Measurements from ENCODE around the gene SIK3.
A peak's percentile ranks its signal among the peaks of the same experiment; 100 is the strongest.

The SIK3 gene

GRCh38 chr11:116935089-116935488 lies 163.1 kb downstream of the SIK3 start:
- DNase-seq (no peak), ATAC-seq (ENCODE audit: insufficient read depth, low read depth) (no peak)
- peaks cover 26% of the 10 kb centered on the region for H3K4me1 ChIP-seq (ENCODE audit: insufficient read depth, low read length)
- H3K4me3 ChIP-seq (ENCODE audit: low read depth in 1 of 2, low read length in 2 of 2) = no peak overlapping the region
- H3K4me2 ChIP-seq (ENCODE audit: insufficient read depth, low read length) = no peak overlapping the region
- no peaks in the 10 kb centered on the region for H3K9me3 ChIP-seq (ENCODE audit: insufficient read depth, low read length, severe bottlenecking)
- H3K79me2 ChIP-seq (ENCODE audit: insufficient read depth, low read length) = no peaks in the 10 kb centered on the region
- no peak overlapping the region for H3K27ac ChIP-seq (ENCODE audit: low read length)
- H3K36me3 ChIP-seq (ENCODE audit: insufficient read depth, low read length) = no peaks in the 10 kb centered on the region
- no peak for TF ChIP-seq EZH2 (IDR thresholded peaks at IDR 0.05; ENCODE audit: borderline replicate concordance, low read depth, low read length, severe bottlenecking)
- TF ChIP-seq CTCF (IDR thresholded peaks at IDR 0.05; ENCODE audit: borderline replicate concordance, extremely low read depth, low read length, poor library complexity, severe bottlenecking) = no peak
- H3K27me3 ChIP-seq (ENCODE audit: insufficient read depth, low read length, poor library complexity) = no peaks in the 10 kb centered on the region
- no peak overlapping the region for H2AFZ ChIP-seq (ENCODE audit: low read depth, low read length)
- no peaks in the 10 kb centered on the region for H4K20me1 ChIP-seq (ENCODE audit: insufficient read depth, low read length)
- H3K9ac ChIP-seq (ENCODE audit: low read depth, low read length) = no peak overlapping the region

GRCh38 chr11:116933961-116934360 lies 164.3 kb downstream of the SIK3 start:
- H3K9me3 ChIP-seq (ENCODE audit: insufficient read depth, low read length, severe bottlenecking) = no peaks in the 10 kb centered on the region
- TF ChIP-seq CTCF (IDR thresholded peaks at IDR 0.05; ENCODE audit: borderline replicate concordance, extremely low read depth, low read length, poor library complexity, severe bottlenecking) (no peak), EZH2 (IDR thresholded peaks at IDR 0.05; ENCODE audit: borderline replicate concordance, low read depth, low read length, severe bottlenecking) (no peak)
- no peak for ATAC-seq (ENCODE audit: insufficient read depth, low read depth)

GRCh38 chr11:116932181-116932580 lies 166.0 kb downstream of the SIK3 start:
- Histone ChIP-seq H3K4me2 (ENCODE audit: insufficient read depth, low read length) (no peak overlapping the region), H3K4me1 (ENCODE audit: insufficient read depth, low read length) (peaks cover 55% of the 10 kb centered on the region), H3K79me2 (ENCODE audit: insufficient read depth, low read length) (no peaks in the 10 kb centered on the region), H3K9me3 (ENCODE audit: insufficient read depth, low read length, severe bottlenecking) (no peaks in the 10 kb centered on the region), H4K20me1 (ENCODE audit: insufficient read depth, low read length) (no peaks in the 10 kb centered on the region), H3K4me3 (ENCODE audit: low read depth in 1 of 2, low read length in 2 of 2) (no peak overlapping the region), H3K9ac (ENCODE audit: low read depth, low read length) (no peak overlapping the region), H3K36me3 (ENCODE audit: insufficient read depth, low read length) (no peaks in the 10 kb centered on the region), H3K27me3 (ENCODE audit: insufficient read depth, low read length, poor library complexity) (no peaks in the 10 kb centered on the region), H2AFZ (ENCODE audit: low read depth, low read length) (no peak overlapping the region), H3K27ac (ENCODE audit: low read length) (peak overlapping the region; percentile 25; the same call in 1 of the 2 replicates)
- DNase-seq (no peak), ATAC-seq (ENCODE audit: insufficient read depth, low read depth) (no peak)
- TF ChIP-seq CTCF (IDR thresholded peaks at IDR 0.05; ENCODE audit: borderline replicate concordance, extremely low read depth, low read length, poor library complexity, severe bottlenecking) = no peak
- TF ChIP-seq EZH2 (IDR thresholded peaks at IDR 0.05; ENCODE audit: borderline replicate concordance, low read depth, low read length, severe bottlenecking) = no peak

More at GRCh38 chr11:116933961-116934360, 164.3 kb downstream of the SIK3 start:
- Histone ChIP-seq H2AFZ (ENCODE audit: low read depth, low read length) (no peak overlapping the region), H3K79me2 (ENCODE audit: insufficient read depth, low read length) (no peaks in the 10 kb centered on the region), H3K36me3 (ENCODE audit: insufficient read depth, low read length) (no peaks in the 10 kb centered on the region), H3K9ac (ENCODE audit: low read depth, low read length) (no peak overlapping the region), H3K4me3 (ENCODE audit: low read depth in 1 of 2, low read length in 2 of 2) (no peak overlapping the region), H3K27ac (ENCODE audit: low read length) (no peak overlapping the region), H3K4me2 (ENCODE audit: insufficient read depth, low read length) (no peak overlapping the region), H3K27me3 (ENCODE audit: insufficient read depth, low read length, poor library complexity) (no peaks in the 10 kb centered on the region), H3K4me1 (ENCODE audit: insufficient read depth, low read length) (peaks cover 38% of the 10 kb centered on the region), H4K20me1 (ENCODE audit: insufficient read depth, low read length) (no peaks in the 10 kb centered on the region)
- no peak for DNase-seq
